ENCODE results near the gene TYW1.
"Not testable (repeated sequence)": the region's sequence is repeated elsewhere in the genome, so short reads cannot be mapped to it uniquely, and the experiment has no call there.

TYW1 gene

GRCh38 chr7:67049908-67050307 lies 53.3 kb downstream of the TYW1 start:
- not testable (repeated sequence) for DNase-seq

GRCh38 chr7:67052161-67052560 lies 55.5 kb downstream of the TYW1 start:
- DNase-seq, result not testable (repeated sequence)

- DNase-seq, result no peak
Measured at GRCh38 chr7:67056683-67057082, 60.0 kb downstream of the TYW1 start.

DNA sequence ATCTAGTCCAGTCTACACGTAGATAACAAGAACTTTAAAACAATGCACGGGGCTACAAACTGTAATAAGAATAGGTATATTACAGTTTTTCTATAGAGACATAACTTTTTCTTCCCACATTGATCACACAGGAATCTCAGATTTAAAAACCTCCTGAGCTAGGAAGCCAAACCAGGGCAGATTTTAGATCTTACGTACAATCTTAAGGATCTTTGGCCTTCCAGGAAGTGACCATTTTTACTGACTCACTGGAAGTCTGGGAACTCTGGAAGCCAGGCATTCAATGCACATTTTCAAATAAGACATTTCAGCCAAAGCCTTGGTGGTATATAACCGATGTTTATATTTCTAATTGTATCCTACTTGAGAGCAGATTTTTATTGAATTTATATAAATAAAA lies 64.7 kb downstream of the TYW1 start:
- DNase-seq, result not testable (repeated sequence)

DNA sequence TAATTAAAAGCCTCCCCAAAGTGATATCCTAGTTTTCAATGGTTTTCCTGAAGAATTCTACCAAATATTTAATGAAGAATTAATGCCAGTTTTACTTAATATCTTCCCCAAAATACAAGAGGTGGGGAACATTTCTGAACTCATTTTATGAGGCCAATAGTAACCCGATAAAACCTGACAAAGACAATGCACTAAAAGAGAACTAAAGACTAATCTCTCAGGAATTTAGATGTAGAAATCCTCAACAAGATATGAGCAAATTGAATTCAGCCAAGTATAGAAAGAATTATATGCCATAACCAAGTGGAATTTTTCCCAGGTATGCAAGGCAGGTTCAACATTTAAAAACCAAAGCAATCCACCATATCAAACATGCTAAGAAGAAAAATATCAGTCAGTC lies 66.2 kb downstream of the TYW1 start:
- not testable (repeated sequence) for DNase-seq

GRCh38 chr7:67066950-67067622 lies 70.5 kb downstream of the TYW1 start:
- not testable (repeated sequence) for DNase-seq

DNA sequence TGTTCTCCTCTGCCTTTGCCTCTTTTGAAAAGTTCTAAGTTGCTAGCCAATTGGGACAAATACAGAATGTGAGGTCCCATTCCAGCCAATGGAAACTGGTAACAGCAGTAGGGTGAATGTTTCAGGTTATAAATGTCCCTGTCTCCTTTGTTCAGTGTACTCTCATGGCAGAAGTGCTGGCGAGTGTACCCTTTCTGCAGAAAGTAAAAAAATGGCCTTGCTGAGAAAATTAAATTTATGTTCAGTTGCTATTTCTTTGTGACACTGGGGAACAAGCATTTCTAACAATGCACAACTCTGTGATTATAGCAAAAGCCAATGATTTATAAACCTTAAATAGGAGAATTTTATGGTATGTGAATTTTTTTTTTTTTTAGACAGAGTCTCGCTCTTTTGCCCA lies 79.5 kb downstream of the TYW1 start:
- not testable (repeated sequence) for DNase-seq

DNA sequence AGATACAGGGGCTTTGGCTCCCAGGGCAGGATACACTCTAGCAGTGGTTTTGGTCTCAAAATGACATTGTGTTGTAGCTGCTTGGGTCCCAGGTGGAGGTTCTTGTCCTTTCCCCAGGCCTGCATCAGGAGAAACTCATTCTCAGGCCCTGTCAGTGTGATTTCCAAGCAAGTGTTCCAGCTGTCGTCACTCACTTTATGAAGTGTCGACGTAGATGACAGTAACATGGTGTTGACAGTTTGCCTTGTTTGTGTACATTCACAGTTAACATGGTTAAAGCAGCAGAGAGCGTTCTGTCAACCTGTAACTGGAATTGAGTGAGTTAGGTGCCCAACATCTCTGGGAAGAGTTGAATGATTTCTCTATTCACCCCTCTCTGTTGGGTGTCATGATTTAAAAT lies 86.2 kb downstream of the TYW1 start:
- DNase-seq, result not testable (repeated sequence)

DNA sequence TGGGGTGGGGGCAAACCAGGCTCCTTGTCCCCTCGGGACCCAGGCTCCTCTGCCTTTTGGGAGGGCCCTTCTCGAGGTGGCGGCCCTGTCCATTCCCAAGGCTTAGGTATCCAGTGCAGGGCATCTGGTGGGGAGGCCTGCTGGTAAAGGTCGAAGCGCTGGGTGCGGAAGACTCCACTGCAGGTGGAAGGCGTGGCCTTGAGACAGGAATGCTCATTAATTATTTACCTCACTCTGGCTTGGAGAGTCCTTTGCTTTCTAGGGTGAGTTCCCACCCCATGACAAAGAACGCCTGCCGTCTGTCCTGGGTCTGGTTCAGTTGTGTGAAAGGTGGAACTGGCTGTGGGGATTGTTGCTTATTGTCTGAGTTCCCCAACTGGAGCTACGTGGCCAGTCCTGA lies 92.6 kb downstream of the TYW1 start:
- DNase-seq, result not testable (repeated sequence)

DNA sequence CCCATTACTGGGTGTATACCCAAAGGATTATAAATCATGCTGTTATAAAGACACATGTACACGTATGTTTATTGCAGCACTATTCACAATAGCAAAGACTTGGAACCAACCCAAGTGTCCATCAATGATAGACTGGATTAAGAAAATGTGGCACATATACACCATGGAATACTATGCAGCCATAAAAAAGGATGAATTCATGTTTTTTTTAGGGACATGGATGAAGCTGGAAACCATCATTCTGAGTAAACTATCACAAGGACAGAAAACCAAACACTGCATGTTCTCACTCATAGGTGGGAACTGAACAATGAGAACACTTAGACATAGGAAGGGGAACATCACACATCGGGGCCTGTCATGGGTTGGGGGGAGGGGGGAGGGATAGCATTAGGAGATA lies 94.4 kb downstream of the TYW1 start:
- DNase-seq, result not testable (repeated sequence)

GRCh38 chr7:67098031-67098430 lies 101.4 kb downstream of the TYW1 start:
- not testable (repeated sequence) for DNase-seq

- DNase-seq, result not testable (repeated sequence)
Measured at GRCh38 chr7:67099406-67099805, 102.8 kb downstream of the TYW1 start.

DNA sequence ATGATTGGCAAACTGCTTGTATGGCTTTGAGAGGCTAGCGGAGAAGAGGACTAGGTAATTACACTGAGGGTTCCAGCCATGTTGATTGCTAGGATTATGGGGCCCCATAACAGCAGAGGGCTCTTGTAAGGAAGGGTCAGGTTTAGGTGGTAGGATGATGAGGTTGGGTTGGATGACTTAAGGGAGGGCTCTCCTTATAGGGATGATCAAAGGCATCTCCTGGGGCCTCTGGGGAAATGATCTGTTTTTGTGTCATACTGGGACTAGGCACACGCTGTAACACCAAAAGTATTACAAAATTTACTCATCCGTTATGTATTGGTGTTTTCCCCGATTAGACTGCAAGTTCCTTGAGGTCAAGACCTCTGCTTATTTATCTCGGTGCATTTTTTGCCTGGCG lies 103.4 kb downstream of the TYW1 start:
- DNase-seq, result not testable (repeated sequence)

GRCh38 chr7:67100956-67101361 lies 104.3 kb downstream of the TYW1 start:
- no peak for DNase-seq

DNA sequence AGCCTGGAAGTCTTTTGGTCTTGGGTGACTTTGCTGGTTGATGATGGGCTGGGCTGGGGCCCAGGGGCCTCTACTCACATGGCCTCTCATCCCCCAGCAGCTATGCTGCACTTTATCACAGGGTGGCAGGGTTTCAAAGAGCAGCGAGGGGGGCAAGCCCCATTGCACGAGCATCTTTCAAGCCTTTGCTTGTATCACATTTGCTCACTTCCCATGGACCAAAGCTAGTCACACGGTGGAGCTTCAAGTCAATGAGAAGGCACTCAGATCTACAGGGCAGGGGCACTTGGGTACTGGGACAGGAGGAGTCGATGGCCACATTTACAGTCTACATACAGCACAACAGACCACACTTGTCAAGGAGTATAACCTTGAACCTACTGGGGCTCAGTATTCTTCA lies 108.3 kb downstream of the TYW1 start:
- DNase-seq, result peak in 1 of 5 experiments; percentile 20

DNA sequence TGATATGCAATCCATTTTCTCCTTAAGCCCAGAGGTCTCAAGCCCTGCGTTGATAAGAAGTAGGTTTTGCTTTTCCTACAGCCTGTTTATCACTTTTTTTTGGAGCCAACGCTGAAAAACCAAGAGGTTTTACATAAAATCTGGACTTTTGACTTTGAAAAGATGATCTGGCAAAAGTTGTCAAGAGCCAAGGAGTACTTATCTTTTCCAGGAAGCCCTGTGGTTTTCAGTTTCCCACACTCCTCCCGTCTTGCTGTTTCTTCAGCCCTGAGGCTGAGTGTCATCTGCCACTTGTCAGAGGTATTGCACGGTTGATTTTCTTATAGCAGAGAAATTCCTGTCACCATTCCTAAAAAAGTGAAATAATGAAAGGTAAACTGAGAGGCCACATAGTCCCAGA lies 108.7 kb downstream of the TYW1 start:
- peak in 1 of 5 experiments; percentile 13 for DNase-seq

GRCh38 chr7:67106255-67106654 lies 109.6 kb downstream of the TYW1 start:
- DNase-seq, result not testable (repeated sequence)

DNA sequence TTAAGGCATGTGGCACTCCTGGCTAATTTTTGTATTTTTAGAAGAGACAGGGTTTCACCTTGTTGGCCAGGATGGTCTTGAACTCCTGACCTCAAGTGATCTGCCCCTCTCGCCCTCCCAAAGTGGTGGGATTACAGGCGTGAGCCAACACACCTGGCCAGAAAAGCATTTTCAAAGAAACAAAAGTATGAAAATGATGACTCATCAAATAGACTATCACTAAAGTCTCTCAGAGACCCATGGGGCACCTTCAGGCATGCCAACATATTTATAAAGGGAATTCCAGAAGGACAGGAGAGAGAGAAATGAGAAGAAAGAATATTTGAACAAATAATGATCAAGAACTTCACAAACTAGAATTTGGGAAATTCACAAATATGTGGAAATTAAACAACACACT lies 114.7 kb downstream of the TYW1 start:
- not testable (repeated sequence) for DNase-seq

- DNase-seq, result not testable (repeated sequence)
Measured at GRCh38 chr7:67114483-67115246, 118.0 kb downstream of the TYW1 start.

DNA sequence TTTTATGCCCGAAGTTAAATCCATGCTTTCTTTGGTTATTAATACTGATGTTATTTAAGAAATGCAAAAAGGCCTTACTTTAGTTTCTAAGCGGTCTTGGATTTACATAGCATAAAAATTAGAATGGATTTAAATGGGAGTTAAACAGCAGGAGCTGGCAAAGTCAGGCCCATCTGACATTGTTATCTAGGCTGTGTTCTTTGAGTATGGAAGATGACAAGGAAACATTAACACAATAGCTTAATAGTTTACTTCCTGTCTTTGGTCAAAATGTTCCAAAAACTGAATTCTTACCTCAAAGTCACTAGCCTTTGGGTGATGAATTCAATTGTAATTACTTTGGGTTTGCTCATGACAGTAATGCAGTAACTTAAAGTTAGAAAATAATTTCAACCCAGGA lies 123.9 kb downstream of the TYW1 start:
- DNase-seq, result not testable (repeated sequence)

DNA sequence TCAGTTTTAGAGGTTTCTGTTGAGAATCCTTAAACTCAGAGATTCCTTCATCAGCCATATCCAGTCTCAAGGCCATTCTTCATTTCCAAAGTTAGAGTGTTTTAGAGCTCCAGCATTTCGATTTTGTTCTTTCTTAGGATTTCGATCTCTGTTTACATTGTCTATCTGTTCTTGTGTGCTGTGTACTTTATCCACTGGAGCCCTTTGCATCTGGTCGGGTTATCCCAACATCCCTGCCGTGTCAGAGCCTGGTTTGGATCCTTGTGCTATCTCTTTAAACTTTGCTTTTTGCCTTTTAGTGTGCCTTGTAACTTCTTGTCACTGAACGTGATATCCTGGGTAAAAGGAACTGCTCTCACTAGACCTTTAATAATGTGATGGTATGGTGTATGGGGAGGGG lies 131.6 kb downstream of the TYW1 start:
- DNase-seq, result not testable (repeated sequence)

- DNase-seq, result not testable (repeated sequence)
Measured at GRCh38 chr7:67130766-67131165, 134.1 kb downstream of the TYW1 start.

DNA sequence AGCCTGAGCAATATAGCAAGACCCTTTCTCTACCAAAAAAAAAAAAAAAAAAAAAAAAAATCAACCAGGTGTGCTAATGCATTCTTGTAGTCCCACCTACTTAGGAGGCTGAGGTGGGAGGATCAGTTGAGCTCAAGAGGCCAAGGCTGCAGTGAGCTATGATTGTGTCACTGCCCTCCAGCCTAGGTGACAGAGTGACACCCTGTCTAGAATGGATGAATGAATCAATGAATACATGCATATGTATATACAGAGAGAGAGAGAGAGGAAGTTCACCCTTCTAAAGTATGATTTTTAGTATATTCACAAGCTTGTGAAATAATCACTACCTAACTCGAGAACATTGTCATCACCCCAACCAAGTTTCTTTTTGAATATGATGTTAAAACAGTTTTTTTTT lies 138.3 kb downstream of the TYW1 start:
- peak in 1 of 5 experiments; percentile 47 for DNase-seq
